CD4-positive, CD25-positive, alpha-beta regulatory T cell (primary cell): ENCODE data around the gene TBC1D10B. TPM values are rescaled to one million over a fixed set of nuclear protein-coding genes. Genes with fewer than 3 reads are reported as not detected.

Experiments
- ATAC-seq, 2 donors: fragments of 150-1000 bp; cut with Tn5 transposase; one replicate each; pipeline ENCODE4 v1.10.0; 2021; ENCODE audit warnings: low read depth in 2 of 2, moderate number of reproducible peaks in 2 of 2, moderate library complexity in 1 of 2
- DNase-seq, 3 donors: peaks; one replicate each; pipeline versions ENCODE4 v3.0.0 to v3.0.0-alpha.2; 2012 to 2022; ENCODE audit warnings: mixed read lengths in 1 of 3
- H3K27ac ChIP-seq: one replicate; pipeline ENCODE4 v1.7.0; 2013; ENCODE audit warnings: mild to moderate bottlenecking, low read length; ENCODE audit not compliant: insufficient read depth, poor library complexity, severe bottlenecking
- H3K27me3 ChIP-seq: one replicate; pipeline ENCODE4 v1.7.0; 2013; ENCODE audit warnings: low read length; ENCODE audit not compliant: control insufficient read depth, insufficient read depth
- H3K36me3 ChIP-seq: one replicate; pipeline ENCODE4 v1.7.0; 2013; ENCODE audit warnings: mild to moderate bottlenecking, low read length, moderate library complexity; ENCODE audit not compliant: control insufficient read depth, insufficient read depth
- H3K4me1 ChIP-seq: 2 replicates; pipeline ENCODE4 v1.7.0; 2013; ENCODE audit warnings: mild to moderate bottlenecking, low read length; ENCODE audit not compliant: insufficient read depth, control insufficient read depth, poor library complexity, severe bottlenecking
- H3K4me3 ChIP-seq: one replicate; pipeline ENCODE4 v1.7.0; 2013; ENCODE audit warnings: low read depth, mild to moderate bottlenecking, low read length, moderate library complexity
- H3K9me3 ChIP-seq, 2 experiments: 1 replicate in 1 of 2; 2 replicates in 1 of 2; pipeline ENCODE4 v1.7.0; 2013; ENCODE audit warnings: low read length in 2 of 2, mild to moderate bottlenecking in 1 of 2, moderate library complexity in 1 of 2; ENCODE audit not compliant: control insufficient read depth in 2 of 2
- H3K27ac Mint-ChIP-seq, 3 donors: one replicate each; pipeline ENCODE4 v1.8.0; 2020 to 2022; ENCODE audit warnings: mild to moderate bottlenecking in 3 of 3, mixed read lengths in 3 of 3, moderate library complexity in 2 of 3
- H3K27me3 Mint-ChIP-seq: one replicate; pipeline ENCODE4 v1.8.0; 2022; ENCODE audit warnings: mild to moderate bottlenecking, mixed read lengths
- H3K36me3 Mint-ChIP-seq: one replicate; pipeline ENCODE4 v1.8.0; 2020; ENCODE audit warnings: mixed read lengths
- H3K4me1 Mint-ChIP-seq, 4 donors: one replicate each; pipeline ENCODE4 v1.8.0; 2020 to 2022; ENCODE audit warnings: mixed read lengths in 4 of 4, mild to moderate bottlenecking in 1 of 4
- H3K4me3 Mint-ChIP-seq, 4 donors: one replicate each; pipeline ENCODE4 v1.8.0; 2020 to 2022; ENCODE audit warnings: mild to moderate bottlenecking in 4 of 4, mixed read lengths in 4 of 4, moderate library complexity in 3 of 4
- H3K9me3 Mint-ChIP-seq, 7 donors: one replicate each; pipeline ENCODE4 v1.8.0; 2020 to 2022; ENCODE audit warnings: mixed read lengths in 7 of 7, mild to moderate bottlenecking in 3 of 7, moderate library complexity in 2 of 7
- polyA plus RNA-seq, 4 donors: library from polyadenylated mRNA; unstranded; fragments of 300-500 nt; fragmentation: Illumina TruSeq; gene quantifications; one replicate each; pipeline ENCODE4 v1.2.3, GENCODE V29; 2021
- total RNA-seq: library from RNA; stranded (reverse); gene quantifications from one replicate; pipeline ENCODE4 v1.2.3, GENCODE V29; 2022

TBC1D10B gene, protein sequence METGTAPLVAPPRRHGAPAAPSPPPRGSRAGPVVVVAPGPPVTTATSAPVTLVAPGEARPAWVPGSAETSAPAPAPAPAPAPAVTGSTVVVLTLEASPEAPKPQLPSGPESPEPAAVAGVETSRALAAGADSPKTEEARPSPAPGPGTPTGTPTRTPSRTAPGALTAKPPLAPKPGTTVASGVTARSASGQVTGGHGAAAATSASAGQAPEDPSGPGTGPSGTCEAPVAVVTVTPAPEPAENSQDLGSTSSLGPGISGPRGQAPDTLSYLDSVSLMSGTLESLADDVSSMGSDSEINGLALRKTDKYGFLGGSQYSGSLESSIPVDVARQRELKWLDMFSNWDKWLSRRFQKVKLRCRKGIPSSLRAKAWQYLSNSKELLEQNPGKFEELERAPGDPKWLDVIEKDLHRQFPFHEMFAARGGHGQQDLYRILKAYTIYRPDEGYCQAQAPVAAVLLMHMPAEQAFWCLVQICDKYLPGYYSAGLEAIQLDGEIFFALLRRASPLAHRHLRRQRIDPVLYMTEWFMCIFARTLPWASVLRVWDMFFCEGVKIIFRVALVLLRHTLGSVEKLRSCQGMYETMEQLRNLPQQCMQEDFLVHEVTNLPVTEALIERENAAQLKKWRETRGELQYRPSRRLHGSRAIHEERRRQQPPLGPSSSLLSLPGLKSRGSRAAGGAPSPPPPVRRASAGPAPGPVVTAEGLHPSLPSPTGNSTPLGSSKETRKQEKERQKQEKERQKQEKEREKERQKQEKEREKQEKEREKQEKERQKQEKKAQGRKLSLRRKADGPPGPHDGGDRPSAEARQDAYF
- total RNA-seq (32.2 TPM), polyA plus RNA-seq (10 to 100 TPM in 1 of 4 donors, 1 to 10 TPM in 3; 7.1 to 11.7 (median 8.2) TPM)

DNA sequence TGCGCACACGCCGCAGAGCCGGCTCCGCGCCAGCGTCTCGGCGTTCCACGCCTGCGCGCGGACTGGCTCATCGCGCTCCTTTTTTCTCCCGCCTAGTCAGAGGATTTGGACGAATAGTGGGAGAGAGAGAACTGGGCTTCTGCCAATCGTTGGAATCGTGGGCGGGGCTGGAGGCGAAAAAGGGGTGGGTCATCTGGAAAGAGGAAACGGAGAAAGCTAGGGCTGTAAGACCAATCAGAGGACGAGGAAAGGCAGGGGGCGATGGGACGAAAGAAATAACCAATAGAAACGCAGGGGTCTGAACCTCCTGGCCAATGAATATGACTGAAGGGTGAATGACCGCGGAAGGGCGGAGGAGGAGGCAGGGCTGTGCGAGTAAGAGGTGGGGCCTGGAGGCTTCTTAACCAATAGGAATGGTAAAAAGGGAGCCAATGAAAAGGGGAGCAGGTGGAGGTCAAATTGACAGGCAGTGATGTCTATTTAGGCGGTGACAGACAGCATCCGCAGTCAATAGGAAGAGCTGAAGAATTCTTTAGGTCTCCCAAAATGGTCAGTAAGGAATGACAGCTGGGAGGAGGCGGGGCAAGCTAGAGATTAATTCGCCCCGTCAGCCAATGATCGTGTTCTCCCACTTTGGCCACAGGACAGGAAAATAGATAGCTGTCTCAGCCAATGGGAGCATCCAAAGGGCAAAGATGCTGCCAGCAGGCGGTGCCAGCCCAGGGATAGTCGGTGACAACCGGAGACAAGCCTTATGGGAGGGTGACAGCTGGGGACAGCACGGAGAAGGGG lies at the start of gene TBC1D10B:
TSS of gene TBC1D10B (minus strand) at position 39 of the 792 bp plus-strand sequence. CDS start 311 bp downstream, outside the sequence.
- H3K4me3 ChIP-seq: peak within 1 kb of the TSS; percentile 83
- H3K4me1 ChIP-seq: peaks cover 43% of the 10 kb centered on the region
- DNase-seq: peak; percentile 99 to 100 (median 100)
- H3K9me3 ChIP-seq: no peaks in the 10 kb centered on the region
- Mint-ChIP-seq H3K4me1 (peaks cover 6 to 57% (median 37%) of the 10 kb centered on the region in 4 donors), H3K4me3 (peak within 1 kb of the TSS; percentile 87 to 95 (median 93)), H3K36me3 (peaks cover 3% of the 10 kb centered on the region), H3K27ac (peak within 1 kb of the TSS; percentile 91 to 98 (median 95)), H3K27me3 (no peaks in the 10 kb centered on the region), H3K9me3 (no peaks in the 10 kb centered on the region)
- peak; percentile 86 to 88 for ATAC-seq
- no peaks in the 10 kb centered on the region for H3K27me3 ChIP-seq
- H3K27ac ChIP-seq: peak within 1 kb of the TSS; percentile 88
- H3K36me3 ChIP-seq: no peaks in the 10 kb centered on the region

DNA sequence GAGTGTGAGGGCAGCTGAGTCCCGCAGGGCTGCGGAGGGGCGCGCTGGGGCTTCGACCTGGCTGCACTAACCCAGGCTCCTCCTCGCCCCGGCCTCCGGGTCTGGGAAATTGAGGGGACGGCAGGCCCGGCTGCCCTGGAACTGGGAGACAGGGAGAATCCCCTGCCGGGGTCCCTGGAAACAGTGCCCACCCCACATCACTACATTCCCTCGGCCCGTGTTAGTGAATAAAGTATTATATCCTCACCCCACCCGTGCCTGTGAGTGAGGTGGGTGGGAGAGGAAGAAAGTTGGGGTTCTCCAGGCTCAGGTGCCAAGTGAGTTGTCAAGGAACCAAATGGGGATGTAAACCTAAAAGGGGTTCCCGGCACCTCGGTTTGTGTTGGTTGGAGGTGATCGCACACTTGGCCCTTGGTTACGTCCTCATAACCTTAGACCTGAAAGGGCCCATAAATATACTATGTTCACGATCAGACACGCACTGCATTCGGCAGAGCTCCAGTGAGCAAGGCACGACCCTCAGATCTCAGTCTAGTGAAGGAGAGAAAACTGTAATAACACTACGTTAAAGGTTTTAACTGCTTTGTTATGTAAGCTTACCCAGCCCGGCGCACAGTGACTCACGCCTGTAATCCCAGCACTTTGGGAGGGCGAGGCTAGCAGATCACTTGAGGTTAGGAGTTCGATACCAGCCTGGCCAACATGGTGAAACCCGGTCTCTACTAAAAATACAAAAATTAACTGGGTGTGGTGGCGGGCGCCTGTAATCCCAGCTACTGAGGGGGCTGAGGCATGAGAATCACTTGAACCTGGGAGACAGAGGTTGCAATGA lies 48.3 kb upstream of the TBC1D10B start:
- no peaks in the 10 kb centered on the region for H3K27me3 ChIP-seq
- H3K4me1 ChIP-seq: peaks cover 16% of the 10 kb centered on the region
- Mint-ChIP-seq H3K4me3 (peak overlapping the region; percentile 45 to 70 (median 66)), H3K27ac (peak overlapping the region; percentile 75 to 86 (median 79)), H3K9me3 (no peaks in the 10 kb centered on the region), H3K36me3 (peaks cover 13% of the 10 kb centered on the region), H3K4me1 (peaks cover 3 to 22% (median 10%) of the 10 kb centered on the region in 4 donors), H3K27me3 (no peaks in the 10 kb centered on the region)
- H3K9me3 ChIP-seq: no peaks in the 10 kb centered on the region
- peaks cover 7% of the 10 kb centered on the region for H3K36me3 ChIP-seq
- no peak overlapping the region for H3K4me3 ChIP-seq
- ATAC-seq (no peak), DNase-seq (no peak)
- H3K27ac ChIP-seq: peak overlapping the region; percentile 82

- Mint-ChIP-seq H3K4me3 (peak overlapping the region in 3 of 4 donors; percentile 70 to 83 (median 75)), H3K36me3 (peaks cover 13% of the 10 kb centered on the region), H3K27ac (peak overlapping the region in 2 of 3 donors; percentile 5 to 84), H3K9me3 (no peaks in the 10 kb centered on the region), H3K4me1 (peaks cover 3 to 22% (median 10%) of the 10 kb centered on the region in 4 donors), H3K27me3 (no peaks in the 10 kb centered on the region)
- Histone ChIP-seq H3K27me3 (no peaks in the 10 kb centered on the region), H3K36me3 (peaks cover 3% of the 10 kb centered on the region), H3K4me1 (peaks cover 16% of the 10 kb centered on the region), H3K9me3 (no peaks in the 10 kb centered on the region), H3K27ac (peak overlapping the region; percentile 82), H3K4me3 (peak overlapping the region; percentile 59)
- DNase-seq (peak; percentile 79 to 97 (median 91)), ATAC-seq (peak; percentile 92)
These were observed 47.4 kb upstream of the TBC1D10B start for GRCh38 chr16:30417529-30418349.

DNA sequence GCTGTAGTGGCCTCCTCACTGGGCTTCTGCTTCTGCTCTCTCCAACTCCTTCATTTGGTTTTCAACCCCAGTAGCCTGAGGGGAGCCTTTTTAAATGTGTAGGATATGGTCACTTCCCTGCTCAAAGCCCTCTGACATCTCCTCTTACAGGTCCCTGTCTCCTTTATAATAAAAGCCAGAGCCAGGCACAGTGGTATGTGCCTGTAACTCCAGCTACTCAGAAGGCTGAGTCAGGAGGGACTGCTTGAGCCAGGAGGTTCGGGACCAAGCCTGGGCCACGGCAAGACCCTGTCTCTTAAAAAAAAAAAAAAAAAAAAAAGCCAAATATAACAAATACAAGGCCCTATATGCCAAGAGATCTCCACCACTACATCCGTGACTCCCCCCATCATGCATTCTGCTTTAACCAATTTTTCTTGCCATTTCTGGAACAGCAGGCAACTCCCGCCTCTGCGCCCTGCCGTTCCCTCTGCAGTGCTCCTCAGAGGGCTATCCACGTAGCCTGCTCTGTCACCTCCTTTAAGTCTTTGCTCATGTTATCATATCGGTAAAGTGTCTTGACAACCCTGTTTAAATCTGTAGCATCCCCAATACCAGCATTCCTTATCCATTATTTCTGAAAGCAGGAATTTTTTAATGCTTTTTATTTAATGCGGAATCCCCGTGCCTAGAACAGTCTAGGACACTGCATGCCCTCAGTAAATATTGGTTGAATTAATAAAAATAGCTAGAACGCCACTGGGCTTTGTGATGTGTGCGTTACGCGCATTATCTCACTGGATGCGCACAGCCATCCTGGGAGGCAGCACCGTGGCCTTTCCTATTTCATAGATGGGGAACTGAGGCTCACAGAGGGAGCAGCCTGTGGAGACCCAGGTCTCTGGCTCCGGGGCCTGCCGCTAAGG lies 46.6 kb upstream of the TBC1D10B start:
- Mint-ChIP-seq H3K4me1 (peaks cover 3 to 27% (median 12%) of the 10 kb centered on the region in 4 donors), H3K27ac (peak overlapping the region in 2 of 3 donors; percentile 60 to 84), H3K4me3 (peak overlapping the region; percentile 61 to 83 (median 72))

GRCh38 chr16:30416047-30416603 lies 45.8 kb upstream of the TBC1D10B start:
- Histone ChIP-seq H3K9me3 (no peaks in the 10 kb centered on the region), H3K27ac (no peak overlapping the region), H3K27me3 (no peaks in the 10 kb centered on the region), H3K4me3 (no peak overlapping the region), H3K36me3 (peaks cover 5% of the 10 kb centered on the region), H3K4me1 (peaks cover 16% of the 10 kb centered on the region)
- DNase-seq (no peak), ATAC-seq (no peak)
- H3K36me3 Mint-ChIP-seq: peaks cover 15% of the 10 kb centered on the region
- H3K27ac Mint-ChIP-seq: peak overlapping the region; percentile 24 to 84 (median 60)
- no peaks in the 10 kb centered on the region for H3K27me3 Mint-ChIP-seq
- H3K9me3 Mint-ChIP-seq: no peaks in the 10 kb centered on the region
- peaks cover 3 to 27% (median 13%) of the 10 kb centered on the region in 4 donors for H3K4me1 Mint-ChIP-seq
- peak overlapping the region in 3 of 4 donors; percentile 0 to 83 (median 26) for H3K4me3 Mint-ChIP-seq

More for the DNA sequence above, 46.6 kb upstream of the TBC1D10B start:
- H3K36me3 ChIP-seq: peaks cover under 1% of the 10 kb centered on the region
- H3K27ac ChIP-seq: peak overlapping the region; percentile 82
- peaks cover 16% of the 10 kb centered on the region for H3K4me1 ChIP-seq
- no peak for ATAC-seq
- no peaks in the 10 kb centered on the region for H3K9me3 ChIP-seq
- DNase-seq: no peak
- H3K4me3 ChIP-seq: peak overlapping the region; percentile 59
- no peaks in the 10 kb centered on the region for H3K27me3 ChIP-seq
- no peaks in the 10 kb centered on the region for H3K27me3 Mint-ChIP-seq
- H3K36me3 Mint-ChIP-seq: peaks cover 17% of the 10 kb centered on the region
- H3K9me3 Mint-ChIP-seq: no peaks in the 10 kb centered on the region
